ENCODE data around the gene KIF21B.

DNA sequence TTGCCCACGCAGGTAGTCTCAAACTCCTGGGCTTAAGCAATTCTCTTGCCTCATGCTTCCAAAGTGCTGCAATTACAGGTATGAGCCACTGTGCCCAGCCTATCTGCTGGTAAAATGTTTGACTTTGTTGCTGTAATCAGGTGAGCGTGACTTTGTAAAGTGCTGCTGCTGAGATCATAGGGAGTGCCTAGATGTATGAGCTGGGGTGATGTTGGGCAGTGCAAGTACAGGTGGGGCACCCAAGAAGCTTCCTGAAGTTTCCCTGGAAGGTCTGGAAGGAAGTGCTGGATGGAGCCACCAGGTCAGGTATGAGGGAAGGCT lies 43.1 kb downstream of the KIF21B start:
- TF ChIP-seq, protein P1, sequence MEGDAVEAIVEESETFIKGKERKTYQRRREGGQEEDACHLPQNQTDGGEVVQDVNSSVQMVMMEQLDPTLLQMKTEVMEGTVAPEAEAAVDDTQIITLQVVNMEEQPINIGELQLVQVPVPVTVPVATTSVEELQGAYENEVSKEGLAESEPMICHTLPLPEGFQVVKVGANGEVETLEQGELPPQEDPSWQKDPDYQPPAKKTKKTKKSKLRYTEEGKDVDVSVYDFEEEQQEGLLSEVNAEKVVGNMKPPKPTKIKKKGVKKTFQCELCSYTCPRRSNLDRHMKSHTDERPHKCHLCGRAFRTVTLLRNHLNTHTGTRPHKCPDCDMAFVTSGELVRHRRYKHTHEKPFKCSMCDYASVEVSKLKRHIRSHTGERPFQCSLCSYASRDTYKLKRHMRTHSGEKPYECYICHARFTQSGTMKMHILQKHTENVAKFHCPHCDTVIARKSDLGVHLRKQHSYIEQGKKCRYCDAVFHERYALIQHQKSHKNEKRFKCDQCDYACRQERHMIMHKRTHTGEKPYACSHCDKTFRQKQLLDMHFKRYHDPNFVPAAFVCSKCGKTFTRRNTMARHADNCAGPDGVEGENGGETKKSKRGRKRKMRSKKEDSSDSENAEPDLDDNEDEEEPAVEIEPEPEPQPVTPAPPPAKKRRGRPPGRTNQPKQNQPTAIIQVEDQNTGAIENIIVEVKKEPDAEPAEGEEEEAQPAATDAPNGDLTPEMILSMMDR (IDR thresholded peaks at IDR 0.05; ENCODE audit: poor library complexity): no peak
- TF ChIP-seq EZH2 (IDR thresholded peaks at IDR 0.05; ENCODE audit: borderline replicate concordance) (no peak), EZH2phosphoT487 (IDR thresholded peaks at IDR 0.05; ENCODE audit: low read depth, severe bottlenecking, unreplicated experiment) (no peak)
